Transverse colon (tissue), 4 donors: ENCODE results near the gene SVOP.

ENCODE experiments used
- POLR2A ChIP-seq: fragments of 450-650 bp; IDR thresholded peaks from one replicate; pipeline ENCODE4 v1.6.1; 2016; ENCODE audit warnings: antibody characterized with exemption, mild to moderate bottlenecking, moderate library complexity
- POLR2AphosphoS5 ChIP-seq, 3 donors: sonication (generic); formaldehyde crosslinking; IDR thresholded peaks; one replicate each; pipeline ENCODE4 v1.6.1; 2016; ENCODE audit warnings: antibody characterized with exemption in 3 of 3
- TF ChIP-seq, protein P1 (sequence below), 5 experiments: fragments of 200-600 bp in 3 of 5; fragments of 450-650 bp in 2 of 5; sonication (generic) in 3 of 5; IDR thresholded peaks; 1 replicate in 2 of 5; 2 replicates in 3 of 5; pipeline ENCODE4 v1.5.1; 2016 to 2017; ENCODE audit warnings: antibody characterized with exemption in 5 of 5, inconsistent platforms in 3 of 5, mild to moderate bottlenecking in 2 of 5, moderate library complexity in 1 of 5

DNA sequence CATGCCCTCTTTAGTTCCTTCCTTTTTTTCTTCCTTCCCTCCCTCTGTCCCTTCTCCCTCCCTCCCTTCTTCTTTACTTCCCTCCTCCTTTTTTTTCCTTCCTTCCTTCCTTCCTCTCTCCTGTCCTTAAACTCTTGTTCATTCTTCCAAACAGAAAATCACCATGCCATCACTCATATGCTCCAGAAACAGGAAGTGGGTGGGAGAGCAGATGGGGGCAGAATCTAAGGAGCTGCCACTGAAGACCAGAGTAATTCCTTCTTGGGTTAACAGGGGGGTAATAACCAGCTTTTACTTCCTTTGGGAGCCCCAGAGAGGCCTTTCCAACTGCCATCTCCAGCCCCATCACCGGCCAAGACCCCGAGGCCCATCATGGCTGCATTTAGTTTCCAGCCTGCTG lies 51.2 kb downstream of the SVOP start:
- TF ChIP-seq, protein P1, sequence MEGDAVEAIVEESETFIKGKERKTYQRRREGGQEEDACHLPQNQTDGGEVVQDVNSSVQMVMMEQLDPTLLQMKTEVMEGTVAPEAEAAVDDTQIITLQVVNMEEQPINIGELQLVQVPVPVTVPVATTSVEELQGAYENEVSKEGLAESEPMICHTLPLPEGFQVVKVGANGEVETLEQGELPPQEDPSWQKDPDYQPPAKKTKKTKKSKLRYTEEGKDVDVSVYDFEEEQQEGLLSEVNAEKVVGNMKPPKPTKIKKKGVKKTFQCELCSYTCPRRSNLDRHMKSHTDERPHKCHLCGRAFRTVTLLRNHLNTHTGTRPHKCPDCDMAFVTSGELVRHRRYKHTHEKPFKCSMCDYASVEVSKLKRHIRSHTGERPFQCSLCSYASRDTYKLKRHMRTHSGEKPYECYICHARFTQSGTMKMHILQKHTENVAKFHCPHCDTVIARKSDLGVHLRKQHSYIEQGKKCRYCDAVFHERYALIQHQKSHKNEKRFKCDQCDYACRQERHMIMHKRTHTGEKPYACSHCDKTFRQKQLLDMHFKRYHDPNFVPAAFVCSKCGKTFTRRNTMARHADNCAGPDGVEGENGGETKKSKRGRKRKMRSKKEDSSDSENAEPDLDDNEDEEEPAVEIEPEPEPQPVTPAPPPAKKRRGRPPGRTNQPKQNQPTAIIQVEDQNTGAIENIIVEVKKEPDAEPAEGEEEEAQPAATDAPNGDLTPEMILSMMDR (IDR thresholded peaks at IDR 0.05) = no peak
- no peak for TF ChIP-seq POLR2A
- no peak for TF ChIP-seq POLR2AphosphoS5 (IDR thresholded peaks at IDR 0.05)
